ENCODE measurements around the gene PNCK. TPM values are rescaled to one million over a fixed set of nuclear protein-coding genes. Genes with fewer than 3 reads are reported as not detected.
"Not testable (repeated sequence)": the region's sequence is repeated elsewhere in the genome, so short reads cannot be mapped to it uniquely, and the experiment has no call there.

Gene PNCK
- total RNA-seq, 2 donors from 2014 or later = 1.9 to 11.1 TPM

- Histone ChIP-seq H3K9me3 (no peaks in the 10 kb centered on the region), H3K36me3 (no peaks in the 10 kb centered on the region), H3K27me3 (no peaks in the 10 kb centered on the region), H3K4me3 (no peak overlapping the region), H3K27ac (no peak overlapping the region), H3K4me1 (no peaks in the 10 kb centered on the region), H3K9ac (ENCODE audit: low read depth in 2 of 2, low read length in 2 of 2) (no peak overlapping the region)
- TF ChIP-seq, protein P1, sequence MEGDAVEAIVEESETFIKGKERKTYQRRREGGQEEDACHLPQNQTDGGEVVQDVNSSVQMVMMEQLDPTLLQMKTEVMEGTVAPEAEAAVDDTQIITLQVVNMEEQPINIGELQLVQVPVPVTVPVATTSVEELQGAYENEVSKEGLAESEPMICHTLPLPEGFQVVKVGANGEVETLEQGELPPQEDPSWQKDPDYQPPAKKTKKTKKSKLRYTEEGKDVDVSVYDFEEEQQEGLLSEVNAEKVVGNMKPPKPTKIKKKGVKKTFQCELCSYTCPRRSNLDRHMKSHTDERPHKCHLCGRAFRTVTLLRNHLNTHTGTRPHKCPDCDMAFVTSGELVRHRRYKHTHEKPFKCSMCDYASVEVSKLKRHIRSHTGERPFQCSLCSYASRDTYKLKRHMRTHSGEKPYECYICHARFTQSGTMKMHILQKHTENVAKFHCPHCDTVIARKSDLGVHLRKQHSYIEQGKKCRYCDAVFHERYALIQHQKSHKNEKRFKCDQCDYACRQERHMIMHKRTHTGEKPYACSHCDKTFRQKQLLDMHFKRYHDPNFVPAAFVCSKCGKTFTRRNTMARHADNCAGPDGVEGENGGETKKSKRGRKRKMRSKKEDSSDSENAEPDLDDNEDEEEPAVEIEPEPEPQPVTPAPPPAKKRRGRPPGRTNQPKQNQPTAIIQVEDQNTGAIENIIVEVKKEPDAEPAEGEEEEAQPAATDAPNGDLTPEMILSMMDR (IDR thresholded peaks at IDR 0.05) = no peak
- DNase-seq = no peak
- intact Hi-C loops (cut with DNase I) = no loop called here
These were observed 40.6 kb upstream of the PNCK start for GRCh38 chrX:153714256-153714655.

DNA sequence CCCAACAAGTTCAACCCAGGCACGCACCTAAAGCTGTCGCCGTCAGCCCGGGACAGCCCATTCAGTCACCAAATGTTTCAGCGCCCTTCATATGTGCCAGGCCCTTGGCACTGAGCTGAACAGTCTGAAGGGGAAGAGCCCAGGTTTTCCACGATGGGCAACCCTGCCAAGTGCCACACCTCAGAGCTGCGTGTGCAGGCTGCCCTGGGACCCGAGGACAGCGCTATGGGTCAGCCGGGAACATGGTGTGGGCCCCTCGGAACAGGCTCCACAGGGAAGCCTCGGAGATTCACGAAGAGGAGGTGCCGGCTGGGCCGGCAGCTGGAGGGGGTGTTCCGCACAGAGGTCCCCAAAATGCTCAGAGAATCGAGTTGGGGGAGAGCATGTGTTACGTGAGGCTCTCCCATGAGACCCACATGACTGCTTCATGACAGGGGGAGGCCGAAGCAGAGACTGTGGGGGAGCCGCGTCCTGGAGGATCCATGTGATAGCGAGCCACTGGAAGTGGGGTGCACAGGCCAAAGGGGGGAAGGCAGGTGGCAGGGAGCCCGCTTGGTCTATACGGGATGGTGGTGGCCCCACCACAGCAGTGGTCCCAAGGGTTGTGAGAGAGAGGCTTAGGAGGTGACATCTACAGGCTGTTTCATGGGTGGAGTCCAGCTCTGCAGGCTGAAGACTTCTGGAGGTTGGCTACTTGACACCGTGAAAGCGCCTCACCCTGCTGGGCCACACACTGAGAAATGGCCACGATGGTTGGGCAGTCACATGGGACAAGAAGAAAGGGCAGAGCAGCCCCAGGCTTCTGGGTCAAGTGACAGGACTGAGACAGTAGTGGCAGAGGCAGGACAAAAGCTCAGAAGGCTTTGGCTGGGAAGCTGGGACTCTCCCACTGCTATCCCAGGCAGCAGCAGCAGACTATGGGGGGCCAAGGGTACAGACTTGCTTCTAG, 36.4 kb upstream of the PNCK start:
- intact Hi-C loops (cut with DNase I) = no loop called here
- Histone ChIP-seq H3K4me3 (no peak overlapping the region), H3K4me1 (no peaks in the 10 kb centered on the region), H3K9me3 (no peaks in the 10 kb centered on the region), H3K36me3 (no peaks in the 10 kb centered on the region), H3K27me3 (no peaks in the 10 kb centered on the region), H3K27ac (no peak overlapping the region), H3K9ac (ENCODE audit: low read depth in 2 of 2, low read length in 2 of 2) (no peak overlapping the region)
- TF ChIP-seq, protein P1 (IDR thresholded peaks at IDR 0.05) = no peak
- DNase-seq = no peak

- Histone ChIP-seq H3K27me3 (no peaks in the 10 kb centered on the region), H3K4me3 (no peak overlapping the region), H3K36me3 (no peaks in the 10 kb centered on the region), H3K27ac (peak overlapping the region; percentile 32), H3K4me1 (no peaks in the 10 kb centered on the region), H3K9me3 (no peaks in the 10 kb centered on the region), H3K9ac (ENCODE audit: low read depth in 2 of 2, low read length in 2 of 2) (no peak overlapping the region)
- TF ChIP-seq, protein P1 (IDR thresholded peaks at IDR 0.05) = peak; percentile 60
- intact Hi-C loops (cut with DNase I) = no loop called here
- peak; percentile 83 for DNase-seq
These were observed 34.8 kb upstream of the PNCK start for GRCh38 chrX:153708415-153708814.

- no peak for DNase-seq
- H3K9ac ChIP-seq (ENCODE audit: low read depth in 2 of 2, low read length in 2 of 2) = no peak overlapping the region
- no peaks in the 10 kb centered on the region for H3K4me1 ChIP-seq
- no peak overlapping the region for H3K4me3 ChIP-seq
- H3K27ac ChIP-seq = no peak overlapping the region
- TF ChIP-seq, protein P1 (IDR thresholded peaks at IDR 0.05) = no peak
- no peaks in the 10 kb centered on the region for H3K9me3 ChIP-seq
- H3K27me3 ChIP-seq = no peaks in the 10 kb centered on the region
- H3K36me3 ChIP-seq = no peaks in the 10 kb centered on the region
- intact Hi-C loops (cut with DNase I) = no loop called here
These were observed 33.8 kb upstream of the PNCK start for GRCh38 chrX:153707406-153707805.

- Histone ChIP-seq H3K9me3 (no peaks in the 10 kb centered on the region), H3K27me3 (no peaks in the 10 kb centered on the region), H3K9ac (ENCODE audit: low read depth in 2 of 2, low read length in 2 of 2) (no peak overlapping the region), H3K27ac (no peak overlapping the region), H3K4me1 (no peaks in the 10 kb centered on the region), H3K36me3 (no peaks in the 10 kb centered on the region), H3K4me3 (no peak overlapping the region)
- intact Hi-C loops (cut with DNase I) = no loop called here
- DNase-seq = no peak
- TF ChIP-seq, protein P1 (IDR thresholded peaks at IDR 0.05) = no peak
These were observed 33.2 kb upstream of the PNCK start for GRCh38 chrX:153706799-153707198.

- H3K27me3 ChIP-seq; H3K4me1 ChIP-seq; intact Hi-C loops (cut with DNase I); H3K4me3 ChIP-seq; H3K9ac ChIP-seq (ENCODE audit: low read depth in 2 of 2, low read length in 2 of 2); H3K9me3 ChIP-seq; H3K36me3 ChIP-seq; DNase-seq; H3K27ac ChIP-seq: not testable (repeated sequence)
These were observed 31.9 kb upstream of the PNCK start for GRCh38 chrX:153705403-153706060.

GRCh38 chrX:153704631-153705402, 31.2 kb upstream of the PNCK start:
- H3K27ac ChIP-seq; intact Hi-C loops (cut with DNase I); H3K4me3 ChIP-seq; H3K4me1 ChIP-seq; H3K36me3 ChIP-seq; H3K9me3 ChIP-seq; DNase-seq; H3K9ac ChIP-seq (ENCODE audit: low read depth in 2 of 2, low read length in 2 of 2); H3K27me3 ChIP-seq: not testable (repeated sequence)
